GM12873 (cell line): ENCODE results near the gene SLC25A25.

Source experiments
- CTCF ChIP-seq: IDR thresholded peaks from 2 replicates; pipeline ENCODE4 v1.5.1; 2012; ENCODE audit warnings: low read depth, mild to moderate bottlenecking, moderate library complexity, low read length, control low read depth; ENCODE audit not compliant: insufficient read depth; ENCODE audit errors: missing control alignments

Gene SLC25A25

GRCh38 chr9:128109050-128109709 is 41.1 kb downstream of the SLC25A25 start:
- no peak for TF ChIP-seq CTCF

GRCh38 chr9:128113526-128114325 is 45.7 kb downstream of the SLC25A25 start:
- no peak for TF ChIP-seq CTCF

- no peak for TF ChIP-seq CTCF
Observed at GRCh38 chr9:128114326-128115186, 46.5 kb downstream of the SLC25A25 start.

GRCh38 chr9:128115187-128116103 is 47.4 kb downstream of the SLC25A25 start:
- TF ChIP-seq CTCF = no peak

- TF ChIP-seq CTCF = no peak
Observed at GRCh38 chr9:128116104-128117083, 48.4 kb downstream of the SLC25A25 start.
